ENCODE measurements around the gene AK3.
"Not testable (repeated sequence)": the region's sequence is repeated elsewhere in the genome, so short reads cannot be mapped to it uniquely, and the experiment has no call there.

Gene AK3

GRCh38 chr9:4781408-4781807, 40.4 kb upstream of the AK3 start:
- in situ Hi-C loops (cut with HindIII; ENCODE audit: low pct_ligation_motif_present, low sequenced_read_pairs): no loop called here
- DNase-seq: no peak
- no peak overlapping the region for H3K4me3 ChIP-seq (ENCODE audit: low read depth, low read length)
- H3K27ac ChIP-seq: no peak overlapping the region
- TF ChIP-seq, protein P1, sequence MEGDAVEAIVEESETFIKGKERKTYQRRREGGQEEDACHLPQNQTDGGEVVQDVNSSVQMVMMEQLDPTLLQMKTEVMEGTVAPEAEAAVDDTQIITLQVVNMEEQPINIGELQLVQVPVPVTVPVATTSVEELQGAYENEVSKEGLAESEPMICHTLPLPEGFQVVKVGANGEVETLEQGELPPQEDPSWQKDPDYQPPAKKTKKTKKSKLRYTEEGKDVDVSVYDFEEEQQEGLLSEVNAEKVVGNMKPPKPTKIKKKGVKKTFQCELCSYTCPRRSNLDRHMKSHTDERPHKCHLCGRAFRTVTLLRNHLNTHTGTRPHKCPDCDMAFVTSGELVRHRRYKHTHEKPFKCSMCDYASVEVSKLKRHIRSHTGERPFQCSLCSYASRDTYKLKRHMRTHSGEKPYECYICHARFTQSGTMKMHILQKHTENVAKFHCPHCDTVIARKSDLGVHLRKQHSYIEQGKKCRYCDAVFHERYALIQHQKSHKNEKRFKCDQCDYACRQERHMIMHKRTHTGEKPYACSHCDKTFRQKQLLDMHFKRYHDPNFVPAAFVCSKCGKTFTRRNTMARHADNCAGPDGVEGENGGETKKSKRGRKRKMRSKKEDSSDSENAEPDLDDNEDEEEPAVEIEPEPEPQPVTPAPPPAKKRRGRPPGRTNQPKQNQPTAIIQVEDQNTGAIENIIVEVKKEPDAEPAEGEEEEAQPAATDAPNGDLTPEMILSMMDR (IDR thresholded peaks at IDR 0.05; ENCODE audit: low read depth, low read length, missing control alignments): no peak
- no peaks in the 10 kb centered on the region for H3K27me3 ChIP-seq (replicated peaks)
- H3K36me3 ChIP-seq (replicated peaks): no peaks in the 10 kb centered on the region

- no peaks in the 10 kb centered on the region for H3K27me3 ChIP-seq (replicated peaks)
- no peak overlapping the region for H3K27ac ChIP-seq
- in situ Hi-C loops (cut with HindIII; ENCODE audit: low pct_ligation_motif_present, low sequenced_read_pairs): no loop called here
- TF ChIP-seq, protein P1 (IDR thresholded peaks at IDR 0.05; ENCODE audit: low read depth, low read length, missing control alignments): no peak
- no peak overlapping the region for H3K4me3 ChIP-seq (ENCODE audit: low read depth, low read length)
- no peak for DNase-seq
- no peaks in the 10 kb centered on the region for H3K36me3 ChIP-seq (replicated peaks)
Measured at GRCh38 chr9:4780651-4781050, 39.6 kb upstream of the AK3 start.

DNA sequence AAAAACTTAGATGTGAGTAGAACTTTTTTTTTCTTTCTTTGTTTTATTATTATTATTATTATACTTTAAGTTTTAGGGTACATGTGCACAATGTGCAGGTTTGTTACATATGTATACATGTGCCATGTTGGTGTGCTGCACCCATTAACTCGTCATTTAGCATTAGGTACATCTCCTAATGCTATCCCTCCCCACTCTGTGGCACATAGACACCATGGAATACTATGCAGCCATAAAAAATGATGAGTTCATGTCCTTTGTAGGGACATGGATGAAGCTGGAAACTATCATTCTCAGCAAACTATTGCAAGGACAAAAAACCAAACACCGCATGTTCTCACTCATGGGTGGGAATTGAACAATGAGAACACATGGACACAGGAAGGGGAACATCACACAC, 34.0 kb upstream of the AK3 start:
- DNase-seq; in situ Hi-C loops (cut with HindIII; ENCODE audit: low pct_ligation_motif_present, low sequenced_read_pairs); H3K27ac ChIP-seq; H3K4me3 ChIP-seq (ENCODE audit: low read depth, low read length); H3K27me3 ChIP-seq (replicated peaks); H3K36me3 ChIP-seq (replicated peaks): not testable (repeated sequence)

DNA sequence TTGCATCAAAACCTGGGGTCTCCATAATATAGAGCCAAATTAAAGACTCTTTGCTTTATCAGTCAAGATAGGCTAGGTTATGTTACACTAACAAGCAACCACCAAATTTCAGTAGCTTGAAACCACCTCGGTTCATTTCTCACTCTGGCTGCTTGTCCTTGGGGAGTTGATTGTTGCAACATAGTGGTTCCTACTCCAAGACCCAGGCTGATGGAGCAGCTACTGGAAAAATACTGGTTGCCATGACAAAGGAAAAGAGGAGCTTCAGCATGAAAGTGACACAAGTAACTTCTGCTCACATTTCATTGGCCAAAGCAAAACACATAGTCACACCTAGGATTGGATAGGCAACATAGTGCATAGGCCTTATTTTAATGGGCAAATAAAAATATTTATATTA, 33.2 kb upstream of the AK3 start:
- in situ Hi-C loops (cut with HindIII; ENCODE audit: low pct_ligation_motif_present, low sequenced_read_pairs): no loop called here
- no peaks in the 10 kb centered on the region for H3K27me3 ChIP-seq (replicated peaks)
- H3K4me3 ChIP-seq (ENCODE audit: low read depth, low read length): no peak overlapping the region
- no peaks in the 10 kb centered on the region for H3K36me3 ChIP-seq (replicated peaks)
- peak; percentile 54 for DNase-seq
- TF ChIP-seq, protein P1 (IDR thresholded peaks at IDR 0.05; ENCODE audit: low read depth, low read length, missing control alignments): no peak
- H3K27ac ChIP-seq: no peak overlapping the region

DNA sequence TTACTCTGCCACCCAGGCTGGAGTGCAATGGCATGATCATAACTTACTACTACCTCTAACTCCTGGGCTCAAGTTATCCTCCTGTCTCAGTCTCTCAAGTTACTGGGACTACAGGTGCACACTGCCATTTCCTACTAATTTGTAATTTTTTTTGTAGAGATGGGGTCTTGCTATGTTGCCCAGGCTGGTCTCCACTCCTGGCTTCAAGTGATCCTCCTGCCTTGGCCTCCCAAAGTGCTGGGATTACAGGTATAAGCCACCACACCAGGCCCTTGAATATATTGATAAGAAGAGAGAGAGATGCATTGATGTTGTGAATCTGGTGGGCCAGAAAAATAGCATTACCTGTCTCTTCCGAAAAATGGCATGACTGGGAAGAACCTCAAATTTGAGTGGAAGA, 30.8 kb upstream of the AK3 start:
- H3K27me3 ChIP-seq (replicated peaks): no peaks in the 10 kb centered on the region
- H3K4me3 ChIP-seq (ENCODE audit: low read depth, low read length): no peak overlapping the region
- no peaks in the 10 kb centered on the region for H3K36me3 ChIP-seq (replicated peaks)
- TF ChIP-seq, protein P1 (IDR thresholded peaks at IDR 0.05; ENCODE audit: low read depth, low read length, missing control alignments): no peak
- in situ Hi-C loops (cut with HindIII; ENCODE audit: low pct_ligation_motif_present, low sequenced_read_pairs): no loop called here
- H3K27ac ChIP-seq: no peak overlapping the region
- no peak for DNase-seq

- Histone ChIP-seq H3K36me3 (replicated peaks) (no peaks in the 10 kb centered on the region), H3K27me3 (replicated peaks) (no peaks in the 10 kb centered on the region), H3K27ac (no peak overlapping the region), H3K4me3 (ENCODE audit: low read depth, low read length) (no peak overlapping the region)
- in situ Hi-C loops (cut with HindIII; ENCODE audit: low pct_ligation_motif_present, low sequenced_read_pairs): no loop called here
- TF ChIP-seq, protein P1 (IDR thresholded peaks at IDR 0.05; ENCODE audit: low read depth, low read length, missing control alignments): no peak
- DNase-seq: peak; percentile 45
Measured at GRCh38 chr9:4769321-4770080, 28.5 kb upstream of the AK3 start.
